HepG2 (cell line): Measurements from ENCODE around the gene FGFR4. TPM values are rescaled to one million over a fixed set of nuclear protein-coding genes. Genes with fewer than 3 reads are reported as not detected.

Experiments
- AGO2 ChIP-seq: fragments of 200-400 bp; formaldehyde crosslinking; optimal IDR thresholded peaks from 2 replicates; pipeline ENCODE3; 2017; ENCODE audit warnings: mild to moderate bottlenecking, low read depth, low read length, moderate library complexity
- E2F5 ChIP-seq: sonication (generic); formaldehyde crosslinking; conservative IDR thresholded peaks from 2 replicates; pipeline ENCODE4 v1.4.0; 2020; ENCODE audit warnings: missing genetic modification reagents
- MEF2D ChIP-seq: sonication (generic); formaldehyde crosslinking; IDR thresholded peaks from 2 replicates; pipeline ENCODE4 v1.5.1; 2020; ENCODE audit warnings: mild to moderate bottlenecking, missing genetic modification reagents
- PAF1 ChIP-seq: IDR thresholded peaks from 2 replicates; pipeline ENCODE4 v1.6.1; 2016; ENCODE audit warnings: missing genetic modification reagents, missing compliant biosample characterization
- PCBP2 ChIP-seq: fragments of 200-400 bp; formaldehyde crosslinking; optimal IDR thresholded peaks from 2 replicates; pipeline ENCODE3; 2018; ENCODE audit warnings: low read length, low read depth; ENCODE audit not compliant: poor library complexity, severe bottlenecking
- XRCC5 ChIP-seq: fragments of 200-400 bp; formaldehyde crosslinking; optimal IDR thresholded peaks from 2 replicates; pipeline ENCODE3; 2017; ENCODE audit warnings: mild to moderate bottlenecking, low read length
- ZC3H13 ChIP-seq: sonication (generic); formaldehyde crosslinking; IDR thresholded peaks from 2 replicates; pipeline ENCODE4 v1.8.1; 2023; ENCODE audit warnings: mild to moderate bottlenecking, missing genetic modification reagents, moderate library complexity
- ZNF350 ChIP-seq: sonication (generic); formaldehyde crosslinking; IDR thresholded peaks from 2 replicates; pipeline ENCODE4 v1.4.0; 2020; ENCODE audit warnings: mild to moderate bottlenecking, low read depth, missing genetic modification reagents, borderline replicate concordance
- polyA plus RNA-seq, 8 experiments: library from polyadenylated mRNA; depleted of rRNA in 3 of 8; stranded (reverse) in 7 of 8; unstranded in 1 of 8; fragments of >200 nt; fragmentation: Illumina TruSeq in 4 of 8; extraction: Trizol in 4 of 8; gene quantifications; 2 replicates each; pipeline versions ENCODE4 v1.2.1 to v1.2.3, GENCODE V29; 2011 to 2016; ENCODE audit warnings: low read depth in 4 of 8, missing spikeins in 1 of 8, mixed read lengths in 1 of 8; ENCODE audit not compliant: insufficient read depth in 1 of 8
- total RNA-seq, 5 experiments: library from RNA; depleted of rRNA; stranded (reverse); fragments of >200 nt; fragmentation: Illumina TruSeq; extraction: Trizol; gene quantifications; 2 replicates each; pipeline ENCODE4 v1.2.3, GENCODE V29; 2016; ENCODE audit warnings: low read depth in 1 of 5
- TF ChIP-seq, protein P1 (sequence below): sonication (generic); formaldehyde crosslinking; IDR thresholded peaks from 2 replicates; pipeline ENCODE4 v1.4.0; 2020; ENCODE audit warnings: missing genetic modification reagents, borderline replicate concordance
- TF ChIP-seq, protein P2 (sequence below): sonication (generic); formaldehyde crosslinking; IDR thresholded peaks from 2 replicates; pipeline ENCODE4 v1.4.0; 2020; ENCODE audit warnings: missing genetic modification reagents, mild to moderate bottlenecking, borderline replicate concordance

The FGFR4 gene
- total and polyA plus RNA-seq, 2 of the 13 experiments (the other 11 are each of a cell fraction or from before 2014, with no cell fraction given): 129 to 219 TPM

DNA sequence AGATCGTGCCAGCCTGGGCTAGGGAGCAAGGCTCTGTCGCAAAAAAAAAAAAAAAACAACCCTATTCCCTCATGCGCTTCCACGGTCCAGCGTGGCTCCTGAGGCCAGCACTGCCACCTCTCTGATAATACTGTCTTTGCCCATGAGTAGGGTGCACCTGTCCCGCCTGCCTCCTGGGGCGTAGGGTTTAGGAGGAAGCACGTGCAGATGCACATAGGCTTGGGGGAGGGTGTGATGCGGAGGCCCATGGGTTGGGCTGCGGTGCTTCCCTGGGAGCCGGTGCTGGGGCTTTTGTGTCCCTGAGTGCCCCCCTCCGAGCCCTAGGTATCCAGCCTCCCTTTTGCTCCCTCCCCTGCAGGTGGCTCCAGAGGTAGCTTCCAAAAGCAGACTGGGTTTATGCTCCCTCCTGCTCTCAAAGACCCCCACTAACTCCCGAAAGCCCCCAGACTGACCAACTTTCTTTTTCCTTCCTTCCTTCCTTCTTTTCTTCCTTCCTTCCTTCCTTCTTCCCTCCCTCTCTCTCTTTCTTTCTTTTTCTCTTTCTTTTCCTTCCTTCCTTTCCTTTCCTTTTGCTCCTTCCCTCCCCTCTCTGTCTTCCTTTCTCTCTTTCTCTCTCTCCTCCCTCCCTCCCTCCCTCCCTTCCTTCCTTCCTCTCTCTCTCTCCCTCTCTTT, 12.8 kb downstream of the FGFR4 start (continued):
- TF ChIP-seq, protein P1, sequence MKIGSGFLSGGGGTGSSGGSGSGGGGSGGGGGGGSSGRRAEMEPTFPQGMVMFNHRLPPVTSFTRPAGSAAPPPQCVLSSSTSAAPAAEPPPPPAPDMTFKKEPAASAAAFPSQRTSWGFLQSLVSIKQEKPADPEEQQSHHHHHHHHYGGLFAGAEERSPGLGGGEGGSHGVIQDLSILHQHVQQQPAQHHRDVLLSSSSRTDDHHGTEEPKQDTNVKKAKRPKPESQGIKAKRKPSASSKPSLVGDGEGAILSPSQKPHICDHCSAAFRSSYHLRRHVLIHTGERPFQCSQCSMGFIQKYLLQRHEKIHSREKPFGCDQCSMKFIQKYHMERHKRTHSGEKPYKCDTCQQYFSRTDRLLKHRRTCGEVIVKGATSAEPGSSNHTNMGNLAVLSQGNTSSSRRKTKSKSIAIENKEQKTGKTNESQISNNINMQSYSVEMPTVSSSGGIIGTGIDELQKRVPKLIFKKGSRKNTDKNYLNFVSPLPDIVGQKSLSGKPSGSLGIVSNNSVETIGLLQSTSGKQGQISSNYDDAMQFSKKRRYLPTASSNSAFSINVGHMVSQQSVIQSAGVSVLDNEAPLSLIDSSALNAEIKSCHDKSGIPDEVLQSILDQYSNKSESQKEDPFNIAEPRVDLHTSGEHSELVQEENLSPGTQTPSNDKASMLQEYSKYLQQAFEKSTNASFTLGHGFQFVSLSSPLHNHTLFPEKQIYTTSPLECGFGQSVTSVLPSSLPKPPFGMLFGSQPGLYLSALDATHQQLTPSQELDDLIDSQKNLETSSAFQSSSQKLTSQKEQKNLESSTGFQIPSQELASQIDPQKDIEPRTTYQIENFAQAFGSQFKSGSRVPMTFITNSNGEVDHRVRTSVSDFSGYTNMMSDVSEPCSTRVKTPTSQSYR: peak; percentile 27; the same call in 1 of the 2 replicates
- TF ChIP-seq XRCC5: peak; percentile 40
- no peak for TF ChIP-seq MEF2D (CRISPR knock-in tag)
- peak; percentile 52 for TF ChIP-seq PCBP2
- no peak for TF ChIP-seq E2F5 (CRISPR knock-in tag)
- TF ChIP-seq, protein P2, sequence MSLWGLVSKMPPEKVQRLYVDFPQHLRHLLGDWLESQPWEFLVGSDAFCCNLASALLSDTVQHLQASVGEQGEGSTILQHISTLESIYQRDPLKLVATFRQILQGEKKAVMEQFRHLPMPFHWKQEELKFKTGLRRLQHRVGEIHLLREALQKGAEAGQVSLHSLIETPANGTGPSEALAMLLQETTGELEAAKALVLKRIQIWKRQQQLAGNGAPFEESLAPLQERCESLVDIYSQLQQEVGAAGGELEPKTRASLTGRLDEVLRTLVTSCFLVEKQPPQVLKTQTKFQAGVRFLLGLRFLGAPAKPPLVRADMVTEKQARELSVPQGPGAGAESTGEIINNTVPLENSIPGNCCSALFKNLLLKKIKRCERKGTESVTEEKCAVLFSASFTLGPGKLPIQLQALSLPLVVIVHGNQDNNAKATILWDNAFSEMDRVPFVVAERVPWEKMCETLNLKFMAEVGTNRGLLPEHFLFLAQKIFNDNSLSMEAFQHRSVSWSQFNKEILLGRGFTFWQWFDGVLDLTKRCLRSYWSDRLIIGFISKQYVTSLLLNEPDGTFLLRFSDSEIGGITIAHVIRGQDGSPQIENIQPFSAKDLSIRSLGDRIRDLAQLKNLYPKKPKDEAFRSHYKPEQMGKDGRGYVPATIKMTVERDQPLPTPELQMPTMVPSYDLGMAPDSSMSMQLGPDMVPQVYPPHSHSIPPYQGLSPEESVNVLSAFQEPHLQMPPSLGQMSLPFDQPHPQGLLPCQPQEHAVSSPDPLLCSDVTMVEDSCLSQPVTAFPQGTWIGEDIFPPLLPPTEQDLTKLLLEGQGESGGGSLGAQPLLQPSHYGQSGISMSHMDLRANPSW (CRISPR knock-in tag): no peak
- TF ChIP-seq AGO2: peak; percentile 96
- TF ChIP-seq ZNF350: no peak
- TF ChIP-seq ZC3H13: 0 out of 2 replicates have a peak, but pooled peaks have one; percentile 82
- TF ChIP-seq PAF1: peak; percentile 93
